ENCODE measurements around the gene DDX42.

Gene DDX42

DNA sequence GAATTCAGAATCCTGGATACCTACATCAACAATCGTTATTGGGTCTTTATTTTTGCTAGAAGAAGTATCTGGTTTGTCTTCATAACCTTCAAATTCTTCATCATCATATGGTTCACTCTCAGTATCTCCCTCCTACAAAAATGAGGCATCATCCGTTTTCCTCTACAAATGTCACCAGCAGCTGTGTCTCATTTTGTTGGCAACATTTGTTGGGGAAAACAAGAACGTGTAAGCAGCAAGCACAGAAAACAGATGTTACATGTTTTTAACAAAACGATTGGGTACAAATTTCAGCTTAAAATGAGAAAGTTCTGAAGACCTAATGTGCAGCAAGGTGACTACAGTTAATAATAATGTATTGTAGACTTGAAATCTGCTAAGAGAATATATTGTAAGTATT, 9.3 kb upstream of the DDX42 start:
- DNase-seq (ENCODE audit: low read depth) = no peak
- TF ChIP-seq CTCF (IDR thresholded peaks at IDR 0.05; ENCODE audit: insufficient read depth, low read depth, low read length, missing control alignments) = no peak
- no peak overlapping the region for H3K4me3 ChIP-seq (ENCODE audit: low read depth, low read length)

DNA sequence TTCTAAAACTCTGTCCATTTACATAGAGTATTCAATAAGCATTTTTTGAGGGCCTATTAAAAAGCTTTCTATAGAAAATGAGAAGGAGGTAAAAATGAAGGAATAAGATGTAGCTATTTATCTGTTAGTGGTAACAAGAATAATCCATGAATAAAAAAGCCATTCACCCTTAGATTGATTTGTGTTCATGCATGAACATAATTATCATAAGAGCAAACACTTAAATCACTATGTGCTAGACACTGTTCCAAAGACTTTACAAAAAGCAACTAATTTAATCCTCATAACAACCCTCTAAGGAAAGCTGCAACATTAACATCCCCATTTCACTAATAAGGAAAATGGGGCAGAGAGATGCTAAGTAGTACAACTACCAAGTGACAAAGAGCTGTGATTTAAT, 7.2 kb upstream of the DDX42 start:
- no peak for DNase-seq (ENCODE audit: low read depth)
- H3K4me3 ChIP-seq (ENCODE audit: low read depth, low read length) = no peak overlapping the region
- no peak for TF ChIP-seq CTCF (IDR thresholded peaks at IDR 0.05; ENCODE audit: insufficient read depth, low read depth, low read length, missing control alignments)

DNA sequence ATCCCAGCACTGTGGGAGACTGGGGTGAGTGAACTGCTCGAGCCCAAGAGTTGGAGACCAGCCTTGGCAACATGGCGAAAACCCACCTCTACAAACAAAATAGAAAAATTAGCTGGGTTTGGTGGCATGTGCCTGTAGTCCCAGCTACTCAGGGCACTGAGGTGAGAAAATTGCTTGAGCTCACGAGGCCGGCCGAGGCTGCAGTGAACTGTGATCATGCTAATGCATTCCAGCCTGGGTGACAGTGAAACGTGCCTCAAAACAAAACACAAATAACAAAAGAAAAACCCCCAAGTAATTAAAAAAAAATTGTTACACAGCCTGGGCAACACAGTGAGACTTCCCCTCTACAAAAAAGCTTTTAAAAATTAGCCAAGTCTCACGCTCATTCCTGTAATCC, 5.5 kb upstream of the DDX42 start:
- H3K4me3 ChIP-seq (ENCODE audit: low read depth, low read length) = no peak overlapping the region
- DNase-seq (ENCODE audit: low read depth) = no peak
- no peak for TF ChIP-seq CTCF (IDR thresholded peaks at IDR 0.05; ENCODE audit: insufficient read depth, low read depth, low read length, missing control alignments)

GRCh38 chr17:63772801-63773271, 1.1 kb upstream of the DDX42 start:
- peak overlapping the region; percentile 72 for H3K4me3 ChIP-seq (ENCODE audit: low read depth, low read length)
- peak; percentile 37 for DNase-seq (ENCODE audit: low read depth)
- no peak for TF ChIP-seq CTCF (IDR thresholded peaks at IDR 0.05; ENCODE audit: insufficient read depth, low read depth, low read length, missing control alignments)

- TF ChIP-seq CTCF (IDR thresholded peaks at IDR 0.05; ENCODE audit: insufficient read depth, low read depth, low read length, missing control alignments) = no peak
- H3K4me3 ChIP-seq (ENCODE audit: low read depth, low read length) = peak within 1 kb of the TSS; percentile 98
- DNase-seq (ENCODE audit: low read depth) = peak; percentile 99
Observed at GRCh38 chr17:63773272-63774140, 464 bp upstream of the DDX42 start, which contains the start of gene CCDC47. Gene CCDC47 (minus strand): TSS chr17:63773597. CDS start chr17:63766175, 7,422 bp downstream.

DNA sequence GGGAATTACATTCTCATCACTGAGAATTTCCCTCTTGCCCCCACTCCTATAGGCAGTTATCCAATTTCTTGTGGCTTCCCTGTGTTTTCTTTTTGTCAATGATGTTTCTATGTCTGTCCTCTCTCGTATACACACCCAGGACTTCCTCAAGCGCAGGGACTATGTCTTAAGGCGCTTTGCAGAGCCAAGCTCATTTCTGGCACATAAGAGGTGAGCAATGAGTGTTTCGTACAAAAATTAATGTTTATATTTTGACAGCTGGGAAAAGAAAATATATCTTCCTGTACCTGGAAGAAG, 947 bp downstream of the DDX42 start:
- H3K4me3 ChIP-seq (ENCODE audit: low read depth, low read length) = peak overlapping the region; percentile 98
- TF ChIP-seq CTCF (IDR thresholded peaks at IDR 0.05; ENCODE audit: insufficient read depth, low read depth, low read length, missing control alignments) = no peak
- peak; percentile 32 for DNase-seq (ENCODE audit: low read depth)

DNA sequence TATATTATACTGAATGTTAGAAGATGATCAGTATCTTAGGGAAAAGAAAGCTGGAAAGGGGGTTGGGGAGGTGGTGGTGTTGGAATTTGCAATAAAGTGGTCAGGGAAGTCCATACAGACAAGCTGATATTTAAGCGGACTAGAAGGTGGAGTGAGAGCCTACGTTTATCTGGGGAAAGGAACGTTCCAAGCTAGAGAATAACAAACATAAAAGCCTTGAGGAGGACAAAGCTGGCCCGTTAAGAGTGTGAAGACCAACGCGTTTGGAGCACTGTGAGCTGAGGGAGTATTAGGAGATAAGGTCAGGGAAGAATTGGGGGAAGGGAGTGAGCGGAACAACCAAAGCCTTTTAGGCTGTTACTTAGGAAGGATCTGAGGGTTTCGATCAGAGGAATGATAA, 1.4 kb downstream of the DDX42 start:
- no peak for TF ChIP-seq CTCF (IDR thresholded peaks at IDR 0.05; ENCODE audit: insufficient read depth, low read depth, low read length, missing control alignments)
- no peak for DNase-seq (ENCODE audit: low read depth)
- H3K4me3 ChIP-seq (ENCODE audit: low read depth, low read length) = peak overlapping the region; percentile 98

All from GM12865 (cell line).